ENCODE measurements around the gene VSIG8. TPM values are rescaled to one million over a fixed set of nuclear protein-coding genes. Genes with fewer than 3 reads are reported as not detected.

VSIG8 gene
- total and polyA plus RNA-seq, 9 of the 15 experiments (the other 6 are each of a cell fraction or from before 2014, with no cell fraction given): not detected

GRCh38 chr1:159817276-159818041 lies 45.0 kb downstream of the VSIG8 start (continued):
- TF ChIP-seq CTBP1 (IDR thresholded peaks at IDR 0.05; ENCODE audit: borderline replicate concordance): peak; percentile 65
- TF ChIP-seq PBX2 (CRISPR knock-in tag; IDR thresholded peaks at IDR 0.05; ENCODE audit: low read depth): no peak
- TF ChIP-seq PBX2 (tag; conservative IDR thresholded peaks at IDR 0.05; ENCODE audit: low read depth): no peak
- peak in 1 of 2 experiments; percentile 91; a peak in 2 of 4 replicates for TF ChIP-seq ZNF318 (IDR thresholded peaks at IDR 0.05; ENCODE audit: borderline replicate concordance in 1 of 2, low read depth in 1 of 2)
- TF ChIP-seq MBD1 (CRISPR knock-in tag; IDR thresholded peaks at IDR 0.05): no peak
- no peak for TF ChIP-seq THRB (CRISPR knock-in tag; conservative IDR thresholded peaks at IDR 0.05)
- TF ChIP-seq SMAD3 (CRISPR knock-in tag; conservative IDR thresholded peaks at IDR 0.05): no peak
- TF ChIP-seq DDX20 (tag; IDR thresholded peaks at IDR 0.05; ENCODE audit: low read depth): no peak
- peak; percentile 96 for TF ChIP-seq FOSL1 (tag; conservative IDR thresholded peaks at IDR 0.05)
- peak; percentile 63; the same call in 1 of the 2 replicates for TF ChIP-seq ZNF589 (CRISPR knock-in tag; IDR thresholded peaks at IDR 0.05; ENCODE audit: low read depth)
- TF ChIP-seq MYC (IDR thresholded peaks at IDR 0.05; ENCODE audit: low read depth, low read length): 0 out of 2 replicates have a peak, but pooled peaks have one; percentile 43
- no peak for TF ChIP-seq MYC (CRISPR knock-in tag; IDR thresholded peaks at IDR 0.05; ENCODE audit: borderline replicate concordance, low read depth)

Data from K562 (cell line).